WTC11 (cell line): ENCODE results near the gene KRI1.

ENCODE experiments used
- ATF1 ChIP-seq: sonication (generic); formaldehyde crosslinking; IDR thresholded peaks from 2 replicates; pipeline ENCODE4 v1.8.1; 2023; ENCODE audit warnings: mild to moderate bottlenecking, moderate library complexity, missing genetic modification reagents
- CREB1 ChIP-seq: sonication (generic); formaldehyde crosslinking; IDR thresholded peaks from 2 replicates; pipeline ENCODE4 v1.8.0; 2023; ENCODE audit warnings: mild to moderate bottlenecking, missing genetic modification reagents
- FOXP1 ChIP-seq: sonication (generic); formaldehyde crosslinking; IDR thresholded peaks from 2 replicates; pipeline ENCODE4 v1.8.0; 2022; ENCODE audit warnings: missing genetic modification reagents, mild to moderate bottlenecking, moderate library complexity, borderline replicate concordance
- JUN ChIP-seq: sonication (generic); formaldehyde crosslinking; IDR thresholded peaks from 2 replicates; pipeline ENCODE4 v1.8.0; 2023; ENCODE audit warnings: mild to moderate bottlenecking, missing genetic modification reagents
- SP1 ChIP-seq: sonication (generic); formaldehyde crosslinking; conservative IDR thresholded peaks from 2 replicates; pipeline ENCODE4 v1.8.1; 2022; ENCODE audit warnings: missing genetic modification reagents
- TEAD4 ChIP-seq: sonication (generic); formaldehyde crosslinking; IDR thresholded peaks from 2 replicates; pipeline ENCODE4 v1.8.0; 2022; ENCODE audit warnings: mild to moderate bottlenecking, missing genetic modification reagents
- TF ChIP-seq, protein P1 (sequence below): fragments of 200-600 bp; IDR thresholded peaks from 2 replicates; pipeline ENCODE4 v1.8.0; 2022; ENCODE audit warnings: antibody characterized with exemption
- TF ChIP-seq, protein P2 (sequence below): sonication (generic); formaldehyde crosslinking; IDR thresholded peaks from 2 replicates; pipeline ENCODE4 v1.8.1; 2023; ENCODE audit warnings: mild to moderate bottlenecking, moderate library complexity, missing genetic modification reagents
- TF ChIP-seq, protein P3 (sequence below): sonication (generic); formaldehyde crosslinking; IDR thresholded peaks from 2 replicates; pipeline ENCODE4 v1.8.0; 2023; ENCODE audit warnings: missing genetic modification reagents
- TF ChIP-seq, protein P4 (sequence below): sonication (generic); formaldehyde crosslinking; conservative IDR thresholded peaks from 2 replicates; pipeline ENCODE4 v1.8.1; 2023; ENCODE audit warnings: mild to moderate bottlenecking, low read depth, missing genetic modification reagents, moderate library complexity
- TF ChIP-seq, protein P5 (sequence below): sonication (generic); formaldehyde crosslinking; IDR thresholded peaks from 2 replicates; pipeline ENCODE4 v1.8.1; 2023; ENCODE audit warnings: mild to moderate bottlenecking, missing genetic modification reagents, moderate library complexity
- TF ChIP-seq, protein P6 (sequence below): sonication (generic); formaldehyde crosslinking; IDR thresholded peaks from 2 replicates; pipeline ENCODE4 v1.8.1; 2023; ENCODE audit warnings: mild to moderate bottlenecking, missing genetic modification reagents, moderate library complexity
- TF ChIP-seq, protein P7 (sequence below): sonication (generic); formaldehyde crosslinking; IDR thresholded peaks from 2 replicates; pipeline ENCODE4 v1.8.0; 2023; ENCODE audit warnings: missing genetic modification reagents, mild to moderate bottlenecking, borderline replicate concordance

DNA sequence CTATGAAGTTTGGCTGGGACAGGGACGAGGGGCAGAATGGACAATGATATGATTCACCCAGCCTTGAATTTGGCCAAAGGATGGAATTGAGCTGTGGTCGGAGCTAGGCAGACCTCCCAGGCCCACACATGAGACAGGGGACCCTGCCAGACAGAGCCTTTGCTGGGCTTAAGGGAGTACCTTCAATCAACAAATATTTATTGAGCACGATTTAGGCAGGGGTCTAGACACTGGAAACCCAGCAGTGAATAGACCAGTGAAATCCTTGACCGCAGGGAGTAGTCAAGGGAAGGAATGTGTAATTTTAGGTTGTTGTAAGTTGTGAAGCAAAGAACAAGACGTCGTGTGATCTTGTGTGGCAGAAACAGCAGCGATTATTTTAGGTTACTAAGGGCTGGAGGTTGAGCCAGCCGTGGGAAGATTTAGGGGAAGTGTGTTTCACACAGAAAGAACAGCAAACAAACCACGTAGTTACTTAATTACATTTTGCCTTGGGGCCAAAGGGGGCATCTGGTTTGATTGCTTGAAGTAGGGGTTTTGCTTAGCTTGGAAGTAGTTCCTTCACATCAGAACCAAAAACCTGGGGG, 38.2 kb upstream of the KRI1 start:
- TF ChIP-seq JUN (CRISPR knock-in tag): no peak
- TF ChIP-seq, protein P1, sequence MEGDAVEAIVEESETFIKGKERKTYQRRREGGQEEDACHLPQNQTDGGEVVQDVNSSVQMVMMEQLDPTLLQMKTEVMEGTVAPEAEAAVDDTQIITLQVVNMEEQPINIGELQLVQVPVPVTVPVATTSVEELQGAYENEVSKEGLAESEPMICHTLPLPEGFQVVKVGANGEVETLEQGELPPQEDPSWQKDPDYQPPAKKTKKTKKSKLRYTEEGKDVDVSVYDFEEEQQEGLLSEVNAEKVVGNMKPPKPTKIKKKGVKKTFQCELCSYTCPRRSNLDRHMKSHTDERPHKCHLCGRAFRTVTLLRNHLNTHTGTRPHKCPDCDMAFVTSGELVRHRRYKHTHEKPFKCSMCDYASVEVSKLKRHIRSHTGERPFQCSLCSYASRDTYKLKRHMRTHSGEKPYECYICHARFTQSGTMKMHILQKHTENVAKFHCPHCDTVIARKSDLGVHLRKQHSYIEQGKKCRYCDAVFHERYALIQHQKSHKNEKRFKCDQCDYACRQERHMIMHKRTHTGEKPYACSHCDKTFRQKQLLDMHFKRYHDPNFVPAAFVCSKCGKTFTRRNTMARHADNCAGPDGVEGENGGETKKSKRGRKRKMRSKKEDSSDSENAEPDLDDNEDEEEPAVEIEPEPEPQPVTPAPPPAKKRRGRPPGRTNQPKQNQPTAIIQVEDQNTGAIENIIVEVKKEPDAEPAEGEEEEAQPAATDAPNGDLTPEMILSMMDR: no peak
- TF ChIP-seq, protein P2, sequence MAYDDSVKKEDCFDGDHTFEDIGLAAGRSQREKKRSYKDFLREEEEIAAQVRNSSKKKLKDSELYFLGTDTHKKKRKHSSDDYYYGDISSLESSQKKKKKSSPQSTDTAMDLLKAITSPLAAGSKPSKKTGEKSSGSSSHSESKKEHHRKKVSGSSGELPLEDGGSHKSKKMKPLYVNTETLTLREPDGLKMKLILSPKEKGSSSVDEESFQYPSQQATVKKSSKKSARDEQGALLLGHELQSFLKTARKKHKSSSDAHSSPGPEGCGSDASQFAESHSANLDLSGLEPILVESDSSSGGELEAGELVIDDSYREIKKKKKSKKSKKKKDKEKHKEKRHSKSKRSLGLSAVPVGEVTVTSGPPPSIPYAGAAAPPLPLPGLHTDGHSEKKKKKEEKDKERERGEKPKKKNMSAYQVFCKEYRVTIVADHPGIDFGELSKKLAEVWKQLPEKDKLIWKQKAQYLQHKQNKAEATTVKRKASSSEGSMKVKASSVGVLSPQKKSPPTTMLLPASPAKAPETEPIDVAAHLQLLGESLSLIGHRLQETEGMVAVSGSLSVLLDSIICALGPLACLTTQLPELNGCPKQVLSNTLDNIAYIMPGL (CRISPR knock-in tag): no peak
- TF ChIP-seq, protein P3, sequence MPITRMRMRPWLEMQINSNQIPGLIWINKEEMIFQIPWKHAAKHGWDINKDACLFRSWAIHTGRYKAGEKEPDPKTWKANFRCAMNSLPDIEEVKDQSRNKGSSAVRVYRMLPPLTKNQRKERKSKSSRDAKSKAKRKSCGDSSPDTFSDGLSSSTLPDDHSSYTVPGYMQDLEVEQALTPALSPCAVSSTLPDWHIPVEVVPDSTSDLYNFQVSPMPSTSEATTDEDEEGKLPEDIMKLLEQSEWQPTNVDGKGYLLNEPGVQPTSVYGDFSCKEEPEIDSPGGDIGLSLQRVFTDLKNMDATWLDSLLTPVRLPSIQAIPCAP (CRISPR knock-in tag): no peak
- TF ChIP-seq, protein P4, sequence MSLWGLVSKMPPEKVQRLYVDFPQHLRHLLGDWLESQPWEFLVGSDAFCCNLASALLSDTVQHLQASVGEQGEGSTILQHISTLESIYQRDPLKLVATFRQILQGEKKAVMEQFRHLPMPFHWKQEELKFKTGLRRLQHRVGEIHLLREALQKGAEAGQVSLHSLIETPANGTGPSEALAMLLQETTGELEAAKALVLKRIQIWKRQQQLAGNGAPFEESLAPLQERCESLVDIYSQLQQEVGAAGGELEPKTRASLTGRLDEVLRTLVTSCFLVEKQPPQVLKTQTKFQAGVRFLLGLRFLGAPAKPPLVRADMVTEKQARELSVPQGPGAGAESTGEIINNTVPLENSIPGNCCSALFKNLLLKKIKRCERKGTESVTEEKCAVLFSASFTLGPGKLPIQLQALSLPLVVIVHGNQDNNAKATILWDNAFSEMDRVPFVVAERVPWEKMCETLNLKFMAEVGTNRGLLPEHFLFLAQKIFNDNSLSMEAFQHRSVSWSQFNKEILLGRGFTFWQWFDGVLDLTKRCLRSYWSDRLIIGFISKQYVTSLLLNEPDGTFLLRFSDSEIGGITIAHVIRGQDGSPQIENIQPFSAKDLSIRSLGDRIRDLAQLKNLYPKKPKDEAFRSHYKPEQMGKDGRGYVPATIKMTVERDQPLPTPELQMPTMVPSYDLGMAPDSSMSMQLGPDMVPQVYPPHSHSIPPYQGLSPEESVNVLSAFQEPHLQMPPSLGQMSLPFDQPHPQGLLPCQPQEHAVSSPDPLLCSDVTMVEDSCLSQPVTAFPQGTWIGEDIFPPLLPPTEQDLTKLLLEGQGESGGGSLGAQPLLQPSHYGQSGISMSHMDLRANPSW (CRISPR knock-in tag): no peak
- TF ChIP-seq, protein P5, sequence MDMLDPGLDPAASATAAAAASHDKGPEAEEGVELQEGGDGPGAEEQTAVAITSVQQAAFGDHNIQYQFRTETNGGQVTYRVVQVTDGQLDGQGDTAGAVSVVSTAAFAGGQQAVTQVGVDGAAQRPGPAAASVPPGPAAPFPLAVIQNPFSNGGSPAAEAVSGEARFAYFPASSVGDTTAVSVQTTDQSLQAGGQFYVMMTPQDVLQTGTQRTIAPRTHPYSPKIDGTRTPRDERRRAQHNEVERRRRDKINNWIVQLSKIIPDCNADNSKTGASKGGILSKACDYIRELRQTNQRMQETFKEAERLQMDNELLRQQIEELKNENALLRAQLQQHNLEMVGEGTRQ (CRISPR knock-in tag): no peak
- TF ChIP-seq ATF1: no peak
- TF ChIP-seq, protein P6, sequence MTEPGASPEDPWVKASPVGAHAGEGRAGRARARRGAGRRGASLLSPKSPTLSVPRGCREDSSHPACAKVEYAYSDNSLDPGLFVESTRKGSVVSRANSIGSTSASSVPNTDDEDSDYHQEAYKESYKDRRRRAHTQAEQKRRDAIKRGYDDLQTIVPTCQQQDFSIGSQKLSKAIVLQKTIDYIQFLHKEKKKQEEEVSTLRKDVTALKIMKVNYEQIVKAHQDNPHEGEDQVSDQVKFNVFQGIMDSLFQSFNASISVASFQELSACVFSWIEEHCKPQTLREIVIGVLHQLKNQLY (CRISPR knock-in tag): no peak
- TF ChIP-seq TEAD4 (CRISPR knock-in tag): no peak
- TF ChIP-seq FOXP1 (CRISPR knock-in tag): no peak
- TF ChIP-seq SP1 (CRISPR knock-in tag): no peak
- TF ChIP-seq, protein P7, sequence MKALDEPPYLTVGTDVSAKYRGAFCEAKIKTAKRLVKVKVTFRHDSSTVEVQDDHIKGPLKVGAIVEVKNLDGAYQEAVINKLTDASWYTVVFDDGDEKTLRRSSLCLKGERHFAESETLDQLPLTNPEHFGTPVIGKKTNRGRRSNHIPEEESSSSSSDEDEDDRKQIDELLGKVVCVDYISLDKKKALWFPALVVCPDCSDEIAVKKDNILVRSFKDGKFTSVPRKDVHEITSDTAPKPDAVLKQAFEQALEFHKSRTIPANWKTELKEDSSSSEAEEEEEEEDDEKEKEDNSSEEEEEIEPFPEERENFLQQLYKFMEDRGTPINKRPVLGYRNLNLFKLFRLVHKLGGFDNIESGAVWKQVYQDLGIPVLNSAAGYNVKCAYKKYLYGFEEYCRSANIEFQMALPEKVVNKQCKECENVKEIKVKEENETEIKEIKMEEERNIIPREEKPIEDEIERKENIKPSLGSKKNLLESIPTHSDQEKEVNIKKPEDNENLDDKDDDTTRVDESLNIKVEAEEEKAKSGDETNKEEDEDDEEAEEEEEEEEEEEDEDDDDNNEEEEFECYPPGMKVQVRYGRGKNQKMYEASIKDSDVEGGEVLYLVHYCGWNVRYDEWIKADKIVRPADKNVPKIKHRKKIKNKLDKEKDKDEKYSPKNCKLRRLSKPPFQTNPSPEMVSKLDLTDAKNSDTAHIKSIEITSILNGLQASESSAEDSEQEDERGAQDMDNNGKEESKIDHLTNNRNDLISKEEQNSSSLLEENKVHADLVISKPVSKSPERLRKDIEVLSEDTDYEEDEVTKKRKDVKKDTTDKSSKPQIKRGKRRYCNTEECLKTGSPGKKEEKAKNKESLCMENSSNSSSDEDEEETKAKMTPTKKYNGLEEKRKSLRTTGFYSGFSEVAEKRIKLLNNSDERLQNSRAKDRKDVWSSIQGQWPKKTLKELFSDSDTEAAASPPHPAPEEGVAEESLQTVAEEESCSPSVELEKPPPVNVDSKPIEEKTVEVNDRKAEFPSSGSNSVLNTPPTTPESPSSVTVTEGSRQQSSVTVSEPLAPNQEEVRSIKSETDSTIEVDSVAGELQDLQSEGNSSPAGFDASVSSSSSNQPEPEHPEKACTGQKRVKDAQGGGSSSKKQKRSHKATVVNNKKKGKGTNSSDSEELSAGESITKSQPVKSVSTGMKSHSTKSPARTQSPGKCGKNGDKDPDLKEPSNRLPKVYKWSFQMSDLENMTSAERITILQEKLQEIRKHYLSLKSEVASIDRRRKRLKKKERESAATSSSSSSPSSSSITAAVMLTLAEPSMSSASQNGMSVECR (CRISPR knock-in tag): no peak
- TF ChIP-seq CREB1 (CRISPR knock-in tag): no peak
